GM13976 (cell line): ENCODE measurements around the gene AUP1.

ENCODE experiments used
- DNase-seq: peaks from one replicate; pipeline ENCODE4 v3.0.0; 2012; ENCODE audit warnings: low spot score
- in situ Hi-C: fragments of 300-500 bp; cut with MboI; formaldehyde crosslinking; loops from one replicate; pipeline ENCODE4 v1.12.0; 2022; ENCODE audit warnings: low sequenced_read_pairs, mixed read lengths, inconsistent platforms; ENCODE audit not compliant: unreplicated experiment
- TF ChIP-seq, protein P1 (sequence below): IDR thresholded peaks from 2 replicates; pipeline ENCODE4 v1.5.1; 2012; ENCODE audit warnings: borderline replicate concordance, mild to moderate bottlenecking; ENCODE audit not compliant: insufficient read depth; ENCODE audit errors: extremely low read depth, missing control alignments, control extremely low read depth

Gene AUP1

DNA sequence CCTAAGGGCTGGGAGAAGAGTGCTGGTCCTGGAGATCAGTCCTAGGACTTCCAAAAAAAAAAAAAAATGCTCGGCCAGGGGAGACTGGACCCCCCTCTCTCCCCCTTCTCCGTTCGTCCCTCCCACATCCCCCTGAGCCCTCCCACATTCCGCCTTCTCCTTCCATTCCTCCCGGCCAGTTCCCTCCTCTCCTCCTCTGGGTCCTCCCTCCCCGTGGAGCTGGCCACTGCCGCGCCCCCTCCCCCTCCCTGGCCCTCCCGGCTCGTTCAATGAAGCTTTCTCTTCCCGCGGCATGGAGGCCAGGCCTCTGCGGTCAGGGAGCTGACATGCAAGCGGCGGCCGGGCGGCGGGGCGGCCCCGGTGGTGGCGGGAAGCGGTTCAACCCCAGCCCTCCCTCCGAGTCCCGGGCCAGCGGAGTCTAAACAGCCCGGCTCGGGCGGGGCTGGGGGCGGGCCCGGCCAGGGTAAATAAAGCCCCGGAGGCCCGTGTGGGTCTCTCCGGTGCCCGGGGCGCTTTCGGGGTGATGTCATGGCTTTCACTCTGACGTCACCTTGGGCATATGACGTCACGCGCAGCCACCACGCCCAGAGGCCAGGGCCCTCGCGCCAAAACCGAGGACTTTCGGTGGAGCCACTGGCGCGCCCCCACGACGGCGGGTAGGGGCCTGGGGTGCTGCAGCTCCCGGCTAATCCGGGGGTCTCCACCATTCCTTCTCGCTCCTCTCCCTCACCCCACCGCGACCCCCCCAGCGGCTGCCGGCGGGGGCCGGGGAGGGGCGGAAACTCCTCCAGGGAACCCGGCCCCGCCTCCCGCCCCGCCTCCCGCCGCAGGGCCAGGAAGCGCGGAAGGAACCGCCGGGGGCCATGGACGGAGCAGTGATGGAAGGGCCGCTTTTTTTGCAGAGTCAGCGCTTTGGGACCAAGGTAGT lies 24.6 kb upstream of the AUP1 start, which contains the start of the genes DOK1 and LOXL3:
Gene DOK1 (plus strand): TSS at position 829 of the 928 bp plus-strand sequence. CDS start 35 bp downstream, at position 864.
Gene LOXL3 (minus strand): TSS at position 51 of the 928 bp plus-strand sequence. CDS start 1,308 bp downstream, outside the sequence.
- TF ChIP-seq, protein P1, sequence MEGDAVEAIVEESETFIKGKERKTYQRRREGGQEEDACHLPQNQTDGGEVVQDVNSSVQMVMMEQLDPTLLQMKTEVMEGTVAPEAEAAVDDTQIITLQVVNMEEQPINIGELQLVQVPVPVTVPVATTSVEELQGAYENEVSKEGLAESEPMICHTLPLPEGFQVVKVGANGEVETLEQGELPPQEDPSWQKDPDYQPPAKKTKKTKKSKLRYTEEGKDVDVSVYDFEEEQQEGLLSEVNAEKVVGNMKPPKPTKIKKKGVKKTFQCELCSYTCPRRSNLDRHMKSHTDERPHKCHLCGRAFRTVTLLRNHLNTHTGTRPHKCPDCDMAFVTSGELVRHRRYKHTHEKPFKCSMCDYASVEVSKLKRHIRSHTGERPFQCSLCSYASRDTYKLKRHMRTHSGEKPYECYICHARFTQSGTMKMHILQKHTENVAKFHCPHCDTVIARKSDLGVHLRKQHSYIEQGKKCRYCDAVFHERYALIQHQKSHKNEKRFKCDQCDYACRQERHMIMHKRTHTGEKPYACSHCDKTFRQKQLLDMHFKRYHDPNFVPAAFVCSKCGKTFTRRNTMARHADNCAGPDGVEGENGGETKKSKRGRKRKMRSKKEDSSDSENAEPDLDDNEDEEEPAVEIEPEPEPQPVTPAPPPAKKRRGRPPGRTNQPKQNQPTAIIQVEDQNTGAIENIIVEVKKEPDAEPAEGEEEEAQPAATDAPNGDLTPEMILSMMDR: no peak
- in situ Hi-C loops: no loop called here
- DNase-seq: peak; percentile 93

DNA sequence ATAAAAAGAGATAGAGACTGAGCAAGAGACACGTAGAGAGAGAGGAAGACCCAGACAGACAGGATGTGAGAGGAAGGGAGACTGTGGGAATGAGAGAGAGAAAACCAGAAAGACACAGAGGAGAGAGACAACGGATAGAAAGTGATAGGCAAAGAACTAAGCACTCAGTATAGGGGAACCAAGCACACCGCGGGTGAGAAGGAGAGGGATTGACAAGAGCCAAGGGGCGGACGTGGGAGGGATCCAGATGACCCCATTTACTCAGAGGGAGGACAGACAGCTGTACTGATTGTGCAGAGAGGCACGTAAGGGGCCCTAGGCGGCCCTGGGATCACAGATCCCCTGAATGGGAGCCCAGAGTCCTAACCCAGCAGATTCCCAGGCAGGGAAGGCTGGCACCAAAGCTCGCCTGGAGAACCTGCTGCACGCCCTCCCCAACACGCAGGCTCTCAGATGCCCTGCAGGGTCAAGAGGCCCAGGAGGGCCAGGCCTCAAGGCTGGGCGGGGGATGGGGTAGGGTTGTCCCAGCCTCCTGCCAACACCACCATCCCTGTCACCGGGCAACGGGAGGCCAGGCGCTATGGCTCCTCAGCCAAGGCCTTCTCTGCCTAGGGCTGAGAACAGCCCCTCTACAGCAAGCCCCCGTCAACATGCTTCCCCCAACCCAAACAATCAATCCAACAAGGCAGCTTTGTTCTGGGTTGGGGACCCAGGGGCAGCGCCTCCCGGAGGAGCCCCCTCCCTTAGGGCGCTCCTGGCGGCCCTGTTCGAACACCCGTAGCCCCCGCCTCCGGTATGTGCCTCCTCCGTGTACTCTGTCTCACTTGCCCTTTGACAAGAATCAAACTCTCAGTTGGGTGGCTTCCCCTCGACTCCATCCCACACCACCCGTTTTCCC lies 23.7 kb upstream of the AUP1 start:
- peak; percentile 76 for DNase-seq
- in situ Hi-C loops: no loop called here
- TF ChIP-seq, protein P1: no peak

DNA sequence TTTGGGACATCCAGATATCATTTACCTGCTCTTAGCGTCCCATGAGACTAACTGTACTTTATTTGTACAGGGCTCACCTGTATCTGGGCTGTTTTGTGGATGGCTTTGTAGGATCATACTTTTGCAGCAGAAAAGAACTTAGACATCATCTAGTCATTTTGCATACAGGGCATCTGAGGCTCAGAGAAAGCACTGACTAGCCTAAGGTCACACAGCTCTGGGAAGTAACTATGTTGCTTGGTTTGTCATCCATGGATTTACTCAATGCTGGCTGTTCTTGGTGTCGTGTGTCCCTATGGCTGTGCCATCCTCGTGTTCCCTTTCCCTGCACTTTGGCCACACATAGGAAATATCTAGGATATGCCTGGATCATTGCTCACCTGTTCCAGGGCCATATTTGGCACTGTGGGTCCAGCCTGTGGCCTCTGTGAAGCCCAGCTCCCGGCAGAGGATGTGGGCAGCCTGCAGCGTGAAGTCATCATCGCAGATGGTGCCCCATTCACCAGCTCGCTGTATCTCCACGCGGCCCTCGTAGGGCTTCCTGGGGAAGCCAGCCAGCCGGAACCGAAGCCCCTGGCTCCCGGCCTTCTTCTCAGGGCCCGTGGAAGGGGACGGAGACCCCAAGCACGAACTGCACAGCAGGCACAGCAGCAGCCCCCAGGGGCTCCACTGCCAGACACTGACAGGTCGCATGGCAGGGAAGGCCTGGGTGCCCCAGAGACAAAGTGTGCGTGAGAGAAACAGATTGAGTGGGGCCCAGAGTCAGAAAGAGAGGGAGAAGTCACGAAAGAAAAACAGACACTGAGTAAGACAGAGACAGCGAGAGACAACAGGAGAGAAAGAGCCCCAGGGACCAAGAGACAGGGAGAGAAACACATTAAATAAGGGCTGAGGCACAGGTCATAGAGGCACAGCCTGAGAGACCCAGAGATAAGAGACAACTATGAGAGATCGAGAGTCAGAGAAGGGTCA lies 22.7 kb upstream of the AUP1 start:
- in situ Hi-C loops: no loop called here
- TF ChIP-seq, protein P1: no peak
- peak; percentile 52 for DNase-seq

DNA sequence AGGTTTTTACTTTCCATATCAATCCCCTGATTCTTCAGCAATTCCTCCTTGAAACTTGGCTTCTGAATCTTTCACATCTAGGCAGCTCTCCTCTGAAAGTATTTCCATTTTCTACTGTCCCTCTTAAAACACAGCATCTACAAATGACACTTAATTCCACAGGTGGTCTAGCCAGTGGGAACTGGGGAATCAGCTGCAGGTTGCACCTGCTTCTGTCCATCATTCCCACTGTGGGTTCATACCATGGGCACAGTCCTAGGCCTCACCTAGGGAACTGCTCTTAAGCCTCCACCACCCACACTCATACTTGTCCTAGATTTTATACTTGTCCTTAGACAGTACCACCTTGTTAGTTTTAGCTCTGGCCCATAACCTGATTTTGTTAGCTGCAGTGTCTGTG lies 22.0 kb upstream of the AUP1 start:
- in situ Hi-C loops: no loop called here
- no peak for DNase-seq
- TF ChIP-seq, protein P1: no peak

DNA sequence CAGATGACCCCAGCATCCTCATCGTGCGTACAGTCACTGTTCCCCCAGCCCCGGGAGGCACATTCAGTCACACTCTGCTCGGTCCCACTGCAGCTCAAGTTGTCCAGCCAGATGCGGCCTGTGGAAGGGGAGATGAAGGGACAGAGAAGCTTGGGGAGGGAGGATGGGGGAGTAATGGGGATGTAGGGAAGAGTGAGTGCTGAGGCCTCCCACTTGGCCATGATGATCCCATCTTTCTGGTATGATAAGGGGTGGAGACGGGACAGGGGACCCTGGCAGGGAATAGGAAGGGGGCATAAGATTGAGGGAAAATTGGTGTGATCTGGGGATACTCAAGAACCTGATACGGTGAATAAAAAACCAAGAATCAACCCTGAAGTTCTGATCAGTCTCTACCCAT lies 20.7 kb upstream of the AUP1 start:
- TF ChIP-seq, protein P1: no peak
- DNase-seq: no peak
- in situ Hi-C loops: no loop called here
